HG03064 (cell line): ENCODE data around the gene MVB12B.

ENCODE experiments used
- ATAC-seq: cut with Tn5 transposase; IDR thresholded peaks from one replicate; pipeline ENCODE4 v1.9.1; 2021; ENCODE audit warnings: low read depth; ENCODE audit not compliant: unreplicated experiment

Gene MVB12B

DNA sequence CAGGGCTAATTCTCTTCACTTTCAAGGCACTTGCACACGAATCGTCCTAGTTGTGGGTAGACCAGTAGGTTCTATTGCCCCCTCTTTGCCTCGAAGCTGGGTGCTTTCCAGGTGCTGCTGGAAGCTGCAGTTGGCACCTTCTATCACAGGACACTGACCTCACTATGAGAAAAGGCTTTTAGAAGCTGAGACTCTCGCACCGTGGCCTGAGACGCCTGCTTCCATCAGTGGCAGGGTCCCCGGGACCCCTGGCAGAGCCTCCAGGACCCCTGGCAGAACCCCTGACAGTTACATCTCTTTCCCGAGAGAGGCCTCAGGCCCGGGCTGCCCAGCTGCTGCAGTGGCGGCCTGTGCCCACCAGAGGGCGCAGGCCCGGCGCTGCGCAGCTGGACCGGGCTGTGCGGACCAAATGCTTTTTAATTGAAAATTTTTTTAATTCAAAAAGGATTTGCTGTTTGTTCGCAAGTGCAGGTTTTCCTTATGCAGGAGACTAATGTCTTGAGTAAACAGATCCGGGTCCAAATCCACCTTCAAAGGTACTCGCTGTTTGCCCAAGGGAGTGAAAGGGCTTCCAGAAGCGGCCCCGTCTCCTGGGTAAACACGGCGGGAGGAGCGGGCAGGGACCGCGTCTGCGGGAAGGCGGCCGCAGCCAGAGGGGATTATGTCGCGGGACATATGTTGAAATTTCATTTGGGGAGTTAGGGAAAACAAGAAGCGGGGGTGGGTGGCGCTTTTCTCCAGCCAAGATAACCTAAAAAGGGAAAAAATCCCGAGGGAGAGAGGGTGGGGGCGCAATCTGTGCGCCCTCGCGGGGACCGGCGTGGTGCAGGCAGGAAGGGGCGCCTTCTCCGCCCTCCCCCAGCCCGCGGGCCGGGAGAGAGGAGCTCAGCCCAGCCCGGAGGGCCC lies 172.6 kb downstream of the MVB12B start:
- no peak for ATAC-seq

DNA sequence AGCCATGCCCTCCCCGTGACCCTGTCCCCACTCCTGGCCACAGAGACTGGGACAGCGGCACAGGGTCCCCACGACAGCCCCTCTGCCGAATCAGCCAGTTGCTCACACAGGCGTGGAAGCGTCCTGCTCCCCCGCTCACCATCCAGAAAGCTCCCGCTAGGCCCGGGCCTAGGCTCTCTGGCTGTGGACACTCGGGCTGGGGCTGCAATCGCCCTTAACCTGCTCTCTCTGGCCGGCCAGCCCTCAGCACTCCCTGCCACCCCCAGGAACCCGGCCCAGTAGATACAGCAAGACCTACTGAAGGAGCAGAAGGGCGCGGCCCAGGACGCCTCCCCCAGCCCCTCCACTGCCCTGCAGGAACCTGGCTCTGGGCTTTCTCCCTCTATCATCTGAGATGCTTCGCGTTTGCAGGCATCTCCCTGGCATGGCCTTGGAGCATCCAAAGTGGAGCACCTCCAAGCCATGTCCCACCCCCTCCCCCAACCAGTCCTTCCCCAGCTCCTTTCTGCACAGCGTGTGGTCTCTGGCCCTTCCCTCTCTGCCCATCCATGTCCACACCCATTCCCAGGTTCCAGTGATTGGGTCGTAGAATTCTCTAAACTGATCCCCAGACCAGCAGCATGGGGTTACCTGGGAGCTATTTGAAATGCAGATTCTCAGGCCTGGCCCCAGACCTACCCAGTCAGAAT lies 173.4 kb downstream of the MVB12B start:
- no peak for ATAC-seq

DNA sequence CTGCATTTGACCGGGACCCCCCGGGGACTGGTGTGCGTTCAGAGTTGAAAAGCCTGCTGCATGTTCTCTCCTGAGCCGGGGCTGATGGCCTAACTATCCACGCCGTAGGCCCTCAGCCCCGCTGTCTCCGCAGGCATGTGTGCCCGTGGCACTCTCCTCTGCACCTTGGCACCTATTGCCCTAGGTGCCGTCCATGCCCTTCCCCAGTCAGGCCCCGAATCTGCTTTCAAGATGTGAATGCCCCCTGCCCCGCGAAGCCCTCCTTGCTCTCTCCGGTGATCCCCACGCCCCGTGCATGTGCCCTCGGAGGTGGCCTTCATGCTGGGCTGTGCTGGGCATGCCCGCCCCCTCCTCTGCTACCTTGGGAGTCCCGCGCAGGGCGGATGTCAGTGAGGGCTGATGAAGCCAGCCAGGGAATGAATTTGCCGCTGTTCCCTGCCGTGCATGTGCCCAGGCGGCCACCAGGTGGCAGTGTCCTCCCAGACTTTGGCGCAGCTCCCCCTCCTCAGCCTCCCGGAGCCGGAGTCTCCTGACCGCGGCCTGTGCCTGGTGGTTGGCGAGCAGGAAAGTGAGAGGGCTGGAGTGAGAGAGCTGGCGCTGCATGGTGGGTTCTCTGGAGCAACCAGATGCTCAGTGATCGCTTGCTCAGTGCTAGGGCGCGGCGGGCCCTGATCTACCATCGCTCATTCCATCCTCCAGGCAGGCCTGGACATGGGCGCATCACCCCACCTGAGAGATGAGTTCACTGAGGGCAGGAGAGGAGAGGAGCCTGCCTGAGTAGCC lies 174.2 kb downstream of the MVB12B start:
- ATAC-seq: no peak

DNA sequence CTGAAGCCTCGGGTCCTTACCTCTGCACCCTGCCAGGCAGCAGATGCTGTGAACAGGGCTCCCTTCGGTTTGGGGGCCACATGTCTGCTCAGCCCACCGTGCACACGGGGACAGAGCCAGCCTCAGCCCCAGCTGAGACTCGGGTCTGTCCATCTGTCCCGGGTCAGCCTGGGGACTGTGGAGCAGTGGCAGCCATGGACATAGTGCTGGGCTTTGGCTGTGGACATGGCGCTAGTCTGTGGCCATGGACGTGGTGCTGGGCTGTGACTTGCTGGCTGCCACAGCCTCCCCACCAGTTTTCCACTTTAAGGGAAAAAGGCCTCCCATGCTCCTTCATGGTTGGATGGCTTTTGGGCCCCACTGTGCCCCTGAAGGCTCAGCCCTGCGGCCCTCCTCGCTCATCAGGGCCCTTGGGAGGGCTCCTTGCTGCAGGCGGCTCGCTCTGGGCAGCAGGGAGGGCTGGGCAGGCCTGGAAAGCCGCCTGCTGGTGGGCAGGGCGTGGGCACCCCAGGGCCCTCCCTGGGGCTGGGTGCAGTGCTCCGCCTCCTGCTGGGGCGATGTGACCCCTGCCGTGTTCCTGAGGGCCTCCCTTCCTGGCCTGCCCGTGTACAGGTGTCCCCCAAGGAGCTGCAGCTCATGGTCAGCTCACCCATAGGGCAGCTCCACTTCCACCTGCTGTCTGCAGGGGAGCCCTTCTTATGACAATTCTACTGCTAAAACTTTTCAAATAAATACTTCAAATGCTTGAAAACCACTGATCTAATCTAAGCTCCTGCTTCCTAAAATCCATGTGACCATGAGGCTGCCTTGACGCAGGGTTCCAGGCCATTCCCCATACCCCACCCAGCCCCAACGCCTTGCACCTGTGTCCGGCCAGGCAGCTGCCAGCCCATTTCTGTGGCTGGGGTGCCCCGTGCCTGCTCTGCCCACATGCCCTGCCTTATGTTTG lies 175.0 kb downstream of the MVB12B start:
- ATAC-seq: no peak

DNA sequence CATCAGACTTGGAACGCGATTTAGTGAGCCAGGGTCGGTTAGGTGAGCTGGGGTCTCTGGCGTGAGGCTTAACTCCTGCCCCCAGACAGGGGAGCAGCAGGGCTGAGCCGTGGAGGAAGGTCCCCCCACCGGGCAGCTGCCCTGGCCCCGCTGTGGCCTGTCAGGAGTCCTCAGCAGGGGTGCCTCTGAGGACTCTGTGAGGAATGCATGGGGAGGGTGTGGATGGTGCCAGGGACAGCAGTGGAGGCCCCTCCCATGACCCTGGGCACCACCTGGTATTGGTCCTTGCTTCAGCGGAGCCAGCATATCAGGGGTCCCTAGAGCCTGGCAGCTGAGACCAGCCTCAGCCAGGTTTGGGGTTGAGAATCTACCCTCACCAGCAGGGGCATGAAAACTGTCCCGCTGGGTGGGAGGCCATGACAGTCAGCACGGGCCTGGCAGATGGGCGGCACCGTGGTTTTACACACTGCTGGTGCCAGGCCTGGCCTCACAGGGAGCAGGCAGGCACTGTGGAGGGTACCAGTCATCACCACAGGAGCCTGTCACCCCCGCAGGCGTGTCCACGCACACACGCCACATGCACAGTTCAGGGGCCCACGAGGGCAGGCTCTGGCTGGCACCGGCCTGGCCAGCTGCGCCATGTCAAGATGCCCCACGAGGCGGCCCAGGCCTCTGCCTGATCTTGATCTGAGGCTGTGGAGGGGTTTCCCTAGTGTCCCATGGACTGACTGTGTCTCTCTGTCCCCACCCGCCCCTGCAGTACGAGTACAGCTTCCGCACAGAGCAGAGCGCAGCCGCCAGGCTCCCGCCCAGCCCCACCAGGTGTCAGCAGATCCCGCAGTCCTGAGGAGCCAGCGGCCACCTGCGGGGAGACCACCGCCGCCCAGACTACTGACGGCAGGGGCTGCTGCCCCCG lies 176.0 kb downstream of the MVB12B start:
- ATAC-seq: no peak

DNA sequence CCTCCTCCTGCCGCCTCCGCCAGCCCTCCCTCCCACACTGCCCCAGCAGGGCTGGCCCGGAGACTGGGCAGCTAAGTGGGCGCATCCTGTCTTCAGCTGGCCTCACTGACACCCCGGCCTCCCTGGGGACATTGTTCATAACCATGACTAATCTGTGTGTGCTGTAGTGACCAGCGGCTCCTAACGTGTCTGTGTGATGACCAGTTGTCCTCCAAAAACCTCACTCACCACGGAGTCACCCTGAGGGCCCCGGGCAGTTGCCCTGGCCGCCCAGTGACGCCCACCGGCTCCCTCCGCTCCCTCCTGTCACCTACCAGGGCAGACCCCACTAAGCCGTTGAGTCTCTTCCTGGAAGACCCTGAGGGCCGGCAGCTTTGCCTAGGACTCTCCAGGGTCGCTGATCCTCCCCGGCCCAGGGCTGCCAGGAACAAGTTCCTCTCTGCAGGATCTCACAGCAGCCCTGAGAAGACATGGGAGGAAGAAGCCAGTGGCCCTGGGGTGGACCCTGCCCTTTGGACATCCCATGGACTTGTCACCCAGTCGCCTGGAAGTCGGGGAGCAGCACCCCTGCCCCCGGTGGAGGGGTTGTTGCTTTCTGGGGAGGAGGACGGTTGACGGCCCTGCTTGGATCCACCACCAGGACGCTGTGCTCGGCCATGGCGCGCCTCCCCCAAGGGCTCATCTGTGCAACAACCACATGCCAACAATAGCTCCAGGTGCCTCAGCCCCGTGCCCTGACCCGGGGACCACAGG lies 176.9 kb downstream of the MVB12B start:
- ATAC-seq: no peak

DNA sequence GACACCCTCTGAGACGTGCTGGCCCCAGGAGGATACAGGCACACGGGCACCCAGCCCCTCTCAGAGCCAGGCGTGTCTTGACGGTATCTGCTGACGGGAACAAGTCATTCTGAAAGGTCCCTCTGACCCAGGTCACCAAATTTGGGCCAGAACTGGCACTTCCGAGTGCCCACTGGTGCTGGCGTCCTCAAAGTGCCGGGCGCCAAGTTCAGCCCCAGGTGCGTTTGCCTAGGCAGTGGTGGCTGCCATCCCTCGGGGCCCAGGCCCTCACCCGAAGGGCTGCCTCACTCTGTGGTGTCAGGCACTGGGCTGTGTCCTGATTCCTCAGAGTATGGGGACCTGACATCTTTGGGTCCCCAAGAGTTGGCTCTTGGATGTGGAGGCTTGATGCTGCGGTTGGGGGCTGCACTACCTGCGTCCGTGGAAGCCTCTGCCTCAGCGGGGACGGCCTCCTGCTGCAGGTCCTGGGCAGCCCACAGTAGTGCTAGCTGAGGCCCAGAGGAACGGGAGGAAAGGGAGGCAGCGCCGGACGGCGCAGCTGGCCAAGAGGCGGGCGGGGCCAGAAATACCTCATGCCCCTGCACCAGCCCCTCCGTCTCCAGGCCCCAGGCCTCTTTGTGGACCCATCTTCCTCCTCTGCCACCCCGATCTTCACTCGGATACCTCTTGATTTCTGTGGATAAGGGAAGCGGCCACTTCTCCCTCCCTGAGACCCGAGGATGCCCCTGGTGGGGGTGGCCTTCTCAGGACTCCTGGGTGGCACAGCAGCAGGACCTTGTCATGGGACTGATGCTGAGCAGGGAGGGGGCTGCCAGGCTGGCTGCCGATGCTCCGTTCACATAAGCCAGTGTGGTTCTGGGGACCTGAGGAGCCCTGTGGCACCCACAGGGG lies 177.7 kb downstream of the MVB12B start:
- ATAC-seq: no peak

DNA sequence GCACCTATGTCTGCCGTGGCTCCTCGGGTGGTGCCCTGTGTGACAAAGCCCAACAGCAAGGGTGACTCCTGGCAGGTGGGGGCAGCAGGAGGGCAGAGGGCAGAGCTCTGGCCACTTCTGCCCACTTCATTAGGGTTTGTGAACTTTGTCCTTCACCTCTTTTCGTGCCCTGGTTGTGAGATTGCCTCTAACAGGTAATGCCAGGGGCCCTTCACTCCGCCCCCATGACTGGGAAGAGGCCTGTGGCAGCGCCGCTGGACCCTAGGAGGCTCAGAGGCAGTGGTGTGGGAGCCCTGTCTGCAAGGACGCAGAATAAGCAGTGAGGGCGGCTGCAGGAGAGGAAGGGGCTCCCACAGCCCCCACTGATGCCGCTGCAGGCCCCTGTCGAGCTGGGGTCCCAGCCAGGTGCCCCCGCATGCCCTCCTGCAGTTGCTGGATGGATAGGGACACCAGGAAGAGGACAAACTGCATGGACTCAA lies 178.4 kb downstream of the MVB12B start:
- no peak for ATAC-seq

DNA sequence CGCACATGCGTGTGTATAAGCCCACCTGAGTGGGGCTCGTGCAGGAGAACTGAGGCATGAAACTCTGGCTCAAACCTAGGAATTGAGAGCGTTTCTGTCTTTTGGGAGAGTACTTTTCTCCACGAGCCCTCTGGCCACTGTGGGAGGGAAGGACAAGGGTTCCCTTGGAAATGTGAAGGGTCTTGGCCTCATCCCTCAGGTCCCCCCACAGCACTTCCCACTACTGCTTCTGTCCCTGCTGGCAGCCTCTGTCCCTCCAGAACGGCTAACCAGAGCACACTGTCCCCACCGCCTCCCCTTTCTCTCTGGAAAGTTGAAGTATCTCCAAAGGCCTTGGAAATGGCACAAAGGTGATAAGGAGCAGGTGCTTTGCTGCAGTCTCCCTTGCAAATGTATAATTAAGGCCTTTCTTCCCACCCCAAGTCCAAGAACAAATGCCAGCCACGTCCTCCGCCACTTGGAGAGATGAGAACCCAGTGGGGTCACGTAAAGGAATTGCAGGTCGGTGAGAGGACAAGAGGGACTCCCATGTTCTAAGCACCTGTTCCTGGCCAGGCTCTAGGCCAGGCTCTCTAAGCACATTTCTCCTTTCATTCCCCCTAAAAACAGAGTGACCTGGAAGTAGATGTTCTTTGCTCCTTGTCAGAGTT lies 179.2 kb downstream of the MVB12B start:
- ATAC-seq: no peak

DNA sequence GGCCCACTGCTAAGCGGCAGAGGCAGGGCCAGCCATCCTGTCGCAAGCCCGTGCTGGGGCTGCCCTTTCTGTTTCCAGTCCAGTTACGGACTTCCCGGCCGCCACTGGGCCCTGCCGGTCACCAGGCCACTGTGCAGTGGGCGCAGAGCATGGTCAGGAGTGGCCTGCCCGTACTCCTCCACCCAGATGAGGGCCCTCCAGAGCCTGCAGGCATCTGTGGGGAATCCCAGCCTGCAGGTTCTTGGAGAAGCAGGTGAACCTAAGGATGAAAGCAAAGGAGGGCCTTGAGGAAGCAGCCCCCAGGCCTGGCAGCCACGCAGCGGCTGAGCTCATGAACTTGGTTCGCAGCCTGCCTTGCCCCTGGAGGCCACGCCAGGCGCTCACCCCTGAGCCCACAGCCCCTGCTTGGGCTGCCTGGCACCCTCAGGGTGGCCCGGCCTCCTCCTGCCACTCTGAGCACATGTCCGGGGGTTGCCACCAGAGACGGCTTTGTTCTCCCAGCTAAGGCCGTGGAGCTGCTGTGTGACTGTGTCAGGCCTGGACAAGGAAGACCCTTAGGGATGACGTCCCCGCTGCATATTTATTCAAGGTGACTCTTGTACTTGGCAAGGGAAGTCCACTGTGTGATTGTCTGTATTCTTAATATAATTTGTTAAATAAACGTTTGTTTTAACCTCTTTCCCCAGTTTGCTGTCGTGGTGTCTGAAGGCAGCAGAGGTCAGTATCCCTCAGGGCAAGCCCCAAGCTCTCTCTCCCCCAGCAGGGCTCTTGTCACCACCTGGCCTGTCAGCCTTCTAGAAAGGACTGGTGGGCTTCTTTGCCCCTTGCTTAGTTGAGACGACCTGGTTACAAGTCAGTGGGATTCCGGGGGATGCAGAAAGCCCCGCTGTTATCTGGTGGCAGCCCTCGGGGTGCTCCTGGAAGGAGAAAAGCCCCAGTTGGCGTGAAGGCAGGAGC lies 180.0 kb downstream of the MVB12B start:
- no peak for ATAC-seq

DNA sequence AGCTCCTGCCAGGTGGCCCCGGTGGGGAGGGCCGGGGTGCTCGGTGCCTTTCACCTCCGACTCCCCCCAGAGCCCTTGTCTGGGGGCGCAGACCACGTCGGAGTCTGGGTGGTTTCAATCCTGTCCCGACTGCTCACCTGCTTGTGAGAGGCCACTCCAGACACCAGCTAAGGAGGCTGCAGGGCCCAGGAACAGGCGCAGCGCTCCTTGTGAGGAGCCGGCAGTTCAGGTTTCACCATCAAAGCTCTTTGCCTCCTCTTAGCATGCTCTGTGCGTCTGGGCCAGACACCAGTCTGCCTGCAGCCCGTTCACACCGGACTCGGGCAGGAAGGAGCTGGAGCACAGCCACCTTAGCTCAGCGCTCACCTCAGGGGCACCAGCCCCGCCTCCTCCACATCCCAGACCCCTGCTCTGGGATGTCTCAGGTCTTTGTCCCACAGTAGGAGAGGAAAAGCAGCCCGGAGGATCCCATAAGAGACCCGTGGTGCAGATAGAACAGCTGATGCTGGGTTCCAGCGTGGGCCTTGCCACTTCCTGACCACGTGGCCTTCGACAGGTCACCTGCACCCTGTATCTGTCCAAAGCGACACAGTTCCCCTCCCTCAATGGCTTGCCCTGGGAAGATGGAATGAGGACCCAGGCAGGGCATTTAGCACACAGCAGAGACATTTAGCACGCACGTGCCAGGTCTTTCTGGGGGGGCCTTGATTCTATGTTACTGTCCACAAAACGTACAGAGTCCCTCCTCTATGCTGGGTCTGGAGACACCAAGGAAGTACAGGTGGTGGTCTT lies 180.9 kb downstream of the MVB12B start:
- ATAC-seq: no peak

DNA sequence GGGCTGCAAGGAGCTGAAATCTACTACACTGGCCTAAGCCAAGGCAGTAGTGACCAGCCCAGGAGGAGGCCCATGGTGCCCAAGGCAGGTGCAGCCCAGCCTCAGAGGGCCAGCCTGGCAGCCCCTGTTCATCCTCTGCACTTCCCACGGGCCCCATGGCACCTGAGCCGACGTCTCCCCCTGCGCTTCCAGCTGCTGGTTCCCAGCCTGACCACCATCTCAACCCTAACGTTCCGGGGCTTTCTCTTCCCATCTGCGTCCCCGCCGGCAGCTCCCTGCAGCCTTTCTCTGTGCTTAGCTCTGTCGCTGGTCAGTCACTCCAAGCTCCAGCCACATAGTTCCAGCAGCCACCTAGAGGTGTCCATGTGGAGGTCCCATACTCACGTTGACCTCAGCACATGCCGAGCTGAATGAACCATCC lies 181.6 kb downstream of the MVB12B start:
- no peak for ATAC-seq

DNA sequence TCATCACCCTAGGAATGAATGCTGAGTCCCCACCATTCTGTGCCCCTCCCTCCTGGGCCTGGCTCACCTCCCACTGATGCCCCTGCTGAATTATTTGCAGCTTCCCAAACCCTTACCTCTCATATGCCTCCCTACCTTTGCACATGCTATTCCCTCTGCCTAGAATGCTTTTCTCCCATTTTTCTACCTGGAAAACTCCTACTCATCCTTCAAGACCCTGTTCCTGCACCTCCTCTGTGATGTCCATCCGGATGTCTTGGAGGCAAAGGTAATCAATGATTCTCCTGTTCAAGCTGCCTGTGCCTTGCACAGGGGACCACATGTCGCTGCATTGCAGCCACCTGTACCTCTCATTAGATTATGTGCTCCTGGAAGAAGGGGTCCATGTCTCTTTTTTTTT lies 182.3 kb downstream of the MVB12B start:
- no peak for ATAC-seq

DNA sequence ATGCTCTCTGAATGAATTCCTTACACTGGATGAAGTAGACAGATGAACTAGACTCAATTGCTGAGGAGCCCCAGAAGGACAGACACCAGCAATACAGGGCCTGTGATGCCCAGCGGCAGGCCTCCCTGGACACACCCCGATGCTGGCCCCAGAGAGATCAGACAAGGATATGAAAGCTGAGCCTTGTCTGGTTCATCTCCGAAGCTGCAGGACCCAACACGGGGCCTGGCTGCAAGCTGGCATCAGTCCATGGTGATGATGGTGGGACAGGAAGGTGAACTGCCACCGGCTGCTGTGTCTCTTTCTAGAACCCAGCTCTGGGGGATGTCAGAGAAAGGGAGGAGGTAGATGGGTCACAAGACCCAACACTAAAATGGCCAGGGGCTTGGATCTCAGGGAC lies 183.1 kb downstream of the MVB12B start:
- no peak for ATAC-seq

DNA sequence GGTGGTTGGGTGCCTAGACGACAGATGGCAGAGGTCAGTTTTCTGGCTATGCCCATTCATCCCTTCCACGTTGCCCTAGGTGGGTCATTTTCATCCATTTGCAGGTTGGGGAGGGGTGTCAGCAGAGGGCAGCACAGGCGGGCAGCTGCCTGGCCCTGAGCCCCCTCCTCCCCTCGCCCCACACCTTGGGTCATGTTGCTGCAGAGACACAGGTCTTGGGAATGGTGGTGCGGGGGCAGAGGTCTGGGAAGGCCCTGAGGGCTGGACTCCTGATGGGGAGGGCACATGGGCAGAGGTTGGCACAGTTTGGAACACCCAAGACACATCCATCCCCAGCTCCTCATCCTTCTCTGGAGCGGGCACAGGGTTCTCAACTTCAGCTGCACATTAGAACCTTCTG lies 183.9 kb downstream of the MVB12B start:
- ATAC-seq: no peak
